HepG2 (cell line): ENCODE results near the gene PPP2R2D. TPM values are rescaled to one million over a fixed set of nuclear protein-coding genes. Genes with fewer than 3 reads are reported as not detected.

Source experiments
- AHR ChIP-seq: IDR thresholded peaks from 2 replicates; pipeline ENCODE4 v1.6.1; 2018; ENCODE audit warnings: missing genetic modification reagents, missing compliant biosample characterization
- ARID2 ChIP-seq: sonication (generic); formaldehyde crosslinking; IDR thresholded peaks from 2 replicates; pipeline ENCODE4 v1.8.1; 2022; ENCODE audit warnings: mild to moderate bottlenecking, missing genetic modification reagents, borderline replicate concordance
- ARNT ChIP-seq: fragments of 450-650 bp; IDR thresholded peaks from 2 replicates; pipeline ENCODE4 v1.6.1; 2017
- HDAC6 ChIP-seq: fragments of 200-600 bp; sonication (generic); IDR thresholded peaks from 2 replicates; pipeline ENCODE4 v1.7.0; 2017; ENCODE audit warnings: mild to moderate bottlenecking, antibody characterized with exemption, low read length, low read depth
- NFIC ChIP-seq: IDR thresholded peaks from 2 replicates; pipeline ENCODE4 v1.6.1; 2012; ENCODE audit warnings: mild to moderate bottlenecking, low read length, inconsistent platforms
- NR3C1 ChIP-seq: sonication (generic); formaldehyde crosslinking; IDR thresholded peaks from 2 replicates; pipeline ENCODE4 v1.4.0; 2020; ENCODE audit warnings: missing genetic modification reagents
- RFX1 ChIP-seq: fragments of 450-650 bp; IDR thresholded peaks from 2 replicates; pipeline ENCODE4 v1.6.1; 2017
- SALL1 ChIP-seq: sonication (generic); formaldehyde crosslinking; IDR thresholded peaks from 2 replicates; pipeline ENCODE4 v1.8.0; 2022; ENCODE audit warnings: mild to moderate bottlenecking, missing genetic modification reagents
- SRSF4 ChIP-seq: fragments of 200-400 bp; formaldehyde crosslinking; IDR thresholded peaks from one replicate; pipeline ENCODE4 v1.6.1; 2018; ENCODE audit warnings: mild to moderate bottlenecking, low read depth, low read length, moderate library complexity; ENCODE audit not compliant: poor library complexity, severe bottlenecking
- ZFYVE20 ChIP-seq: sonication (generic); formaldehyde crosslinking; IDR thresholded peaks from 2 replicates; pipeline ENCODE4 v1.8.0; 2023; ENCODE audit warnings: low read depth, mild to moderate bottlenecking, moderate library complexity, missing genetic modification reagents, borderline replicate concordance
- ZNF326 ChIP-seq: sonication (generic); formaldehyde crosslinking; IDR thresholded peaks from 2 replicates; pipeline ENCODE4 v1.4.0; 2020; ENCODE audit warnings: missing genetic modification reagents, borderline replicate concordance
- ZNF558 ChIP-seq: sonication (generic); formaldehyde crosslinking; IDR thresholded peaks from 2 replicates; pipeline ENCODE4 v1.9.0; 2022; ENCODE audit warnings: mild to moderate bottlenecking, missing genetic modification reagents, borderline replicate concordance
- ZNF670 ChIP-seq: sonication (generic); formaldehyde crosslinking; IDR thresholded peaks from 2 replicates; pipeline ENCODE4 v1.8.0; 2022; ENCODE audit warnings: mild to moderate bottlenecking, missing genetic modification reagents, borderline replicate concordance
- polyA plus RNA-seq, 8 experiments: library from polyadenylated mRNA; depleted of rRNA in 3 of 8; stranded (reverse) in 7 of 8; unstranded in 1 of 8; fragments of >200 nt; fragmentation: Illumina TruSeq in 4 of 8; extraction: Trizol in 4 of 8; gene quantifications; 2 replicates each; pipeline versions ENCODE4 v1.2.1 to v1.2.3, GENCODE V29; 2011 to 2016; ENCODE audit warnings: low read depth in 4 of 8, missing spikeins in 1 of 8, mixed read lengths in 1 of 8; ENCODE audit not compliant: insufficient read depth in 1 of 8
- total RNA-seq, 5 experiments: library from RNA; depleted of rRNA; stranded (reverse); fragments of >200 nt; fragmentation: Illumina TruSeq; extraction: Trizol; gene quantifications; 2 replicates each; pipeline ENCODE4 v1.2.3, GENCODE V29; 2016; ENCODE audit warnings: low read depth in 1 of 5
- TF ChIP-seq, protein P1 (sequence below): sonication (generic); formaldehyde crosslinking; IDR thresholded peaks from 2 replicates; pipeline ENCODE4 v1.5.0; 2020; ENCODE audit warnings: missing genetic modification reagents, mild to moderate bottlenecking, borderline replicate concordance
- TF ChIP-seq, protein P2 (sequence below): sonication (generic); formaldehyde crosslinking; conservative IDR thresholded peaks from 2 replicates; pipeline ENCODE4 v1.8.0; 2022; ENCODE audit warnings: low read depth, missing genetic modification reagents
- TF ChIP-seq, protein P3 (sequence below): sonication (generic); formaldehyde crosslinking; IDR thresholded peaks from 2 replicates; pipeline ENCODE4 v1.8.1; 2023; ENCODE audit warnings: missing genetic modification reagents, mild to moderate bottlenecking, borderline replicate concordance
- TF ChIP-seq, protein P4 (sequence below), 2 experiments: fragments of 450-650 bp in 1 of 2; sonication (generic) in 1 of 2; formaldehyde crosslinking in 1 of 2; IDR thresholded peaks; 2 replicates each; pipeline versions ENCODE4 v1.6.1 to v1.8.0; 2016 to 2022; ENCODE audit warnings: antibody characterized with exemption in 1 of 2, mild to moderate bottlenecking in 1 of 2, missing genetic modification reagents in 1 of 2

Gene PPP2R2D
- total and polyA plus RNA-seq, 2 of the 13 experiments (the other 11 are each of a cell fraction or from before 2014, with no cell fraction given), result 32.7 to 33.2 TPM

DNA sequence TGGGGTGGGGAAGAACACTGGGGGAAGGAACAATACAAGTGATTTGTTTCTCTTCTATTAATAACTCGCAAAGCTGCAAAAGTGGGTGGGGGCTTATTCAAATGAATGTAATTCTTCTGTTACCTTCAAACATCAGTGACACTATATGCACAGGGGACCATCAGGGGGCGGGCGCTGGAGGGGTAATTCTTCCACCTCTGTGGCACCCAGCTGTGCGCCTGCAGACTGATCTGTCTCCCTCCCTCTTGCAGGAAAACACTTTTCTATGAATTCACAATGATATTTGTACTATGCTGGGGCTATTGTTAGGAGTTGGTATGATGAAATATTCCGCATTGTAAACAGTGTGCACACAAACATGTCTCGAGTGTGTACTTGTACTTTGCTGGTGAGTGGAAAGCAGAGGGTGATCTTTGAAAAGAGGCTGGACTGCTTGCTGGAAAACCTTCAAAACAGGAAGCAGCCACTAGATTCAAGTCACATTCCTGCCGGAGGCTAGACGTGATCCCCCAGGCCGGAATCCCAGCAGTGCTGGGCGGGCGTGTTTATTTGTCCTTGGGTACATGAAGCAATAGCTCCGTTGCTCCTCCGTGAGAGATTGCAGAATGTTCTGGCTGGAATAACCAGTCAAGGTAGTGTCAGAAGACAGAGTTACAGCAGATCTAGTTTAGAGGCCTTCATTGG is 96.7 kb downstream of the PPP2R2D start (continued):
- TF ChIP-seq SRSF4 (no peak), NR3C1 (CRISPR knock-in tag) (no peak), ZFYVE20 (CRISPR knock-in tag) (no peak), NFIC (no peak), SALL1 (peak; percentile 99), ZNF326 (no peak), RFX1 (no peak), HDAC6 (no peak), ARNT (no peak), AHR (CRISPR knock-in tag) (0 out of 2 replicates have a peak, but pooled peaks have one; percentile 28), ARID2 (CRISPR knock-in tag) (no peak), ZNF670 (CRISPR knock-in tag) (peak; percentile 96), ZNF558 (no peak; the same call in 1 of the 2 replicates)
- TF ChIP-seq, protein P1, sequence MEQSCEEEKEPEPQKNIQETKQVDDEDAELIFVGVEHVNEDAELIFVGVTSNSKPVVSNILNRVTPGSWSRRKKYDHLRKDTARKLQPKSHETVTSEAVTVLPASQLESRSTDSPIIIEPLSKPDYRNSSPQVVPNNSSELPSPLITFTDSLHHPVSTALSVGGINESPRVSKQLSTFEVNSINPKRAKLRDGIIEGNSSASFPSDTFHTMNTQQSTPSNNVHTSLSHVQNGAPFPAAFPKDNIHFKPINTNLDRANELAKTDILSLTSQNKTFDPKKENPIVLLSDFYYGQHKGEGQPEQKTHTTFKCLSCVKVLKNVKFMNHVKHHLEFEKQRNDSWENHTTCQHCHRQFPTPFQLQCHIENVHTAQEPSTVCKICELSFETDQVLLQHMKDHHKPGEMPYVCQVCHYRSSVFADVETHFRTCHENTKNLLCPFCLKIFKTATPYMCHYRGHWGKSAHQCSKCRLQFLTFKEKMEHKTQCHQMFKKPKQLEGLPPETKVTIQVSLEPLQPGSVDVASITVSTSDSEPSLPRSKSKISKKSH (CRISPR knock-in tag), result no peak
- TF ChIP-seq, protein P2, sequence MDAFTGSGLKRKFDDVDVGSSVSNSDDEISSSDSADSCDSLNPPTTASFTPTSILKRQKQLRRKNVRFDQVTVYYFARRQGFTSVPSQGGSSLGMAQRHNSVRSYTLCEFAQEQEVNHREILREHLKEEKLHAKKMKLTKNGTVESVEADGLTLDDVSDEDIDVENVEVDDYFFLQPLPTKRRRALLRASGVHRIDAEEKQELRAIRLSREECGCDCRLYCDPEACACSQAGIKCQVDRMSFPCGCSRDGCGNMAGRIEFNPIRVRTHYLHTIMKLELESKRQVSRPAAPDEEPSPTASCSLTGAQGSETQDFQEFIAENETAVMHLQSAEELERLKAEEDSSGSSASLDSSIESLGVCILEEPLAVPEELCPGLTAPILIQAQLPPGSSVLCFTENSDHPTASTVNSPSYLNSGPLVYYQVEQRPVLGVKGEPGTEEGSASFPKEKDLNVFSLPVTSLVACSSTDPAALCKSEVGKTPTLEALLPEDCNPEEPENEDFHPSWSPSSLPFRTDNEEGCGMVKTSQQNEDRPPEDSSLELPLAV (CRISPR knock-in tag), result no peak
- TF ChIP-seq, protein P3, sequence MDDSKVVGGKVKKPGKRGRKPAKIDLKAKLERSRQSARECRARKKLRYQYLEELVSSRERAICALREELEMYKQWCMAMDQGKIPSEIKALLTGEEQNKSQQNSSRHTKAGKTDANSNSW (CRISPR knock-in tag), result no peak
- TF ChIP-seq, protein P4, sequence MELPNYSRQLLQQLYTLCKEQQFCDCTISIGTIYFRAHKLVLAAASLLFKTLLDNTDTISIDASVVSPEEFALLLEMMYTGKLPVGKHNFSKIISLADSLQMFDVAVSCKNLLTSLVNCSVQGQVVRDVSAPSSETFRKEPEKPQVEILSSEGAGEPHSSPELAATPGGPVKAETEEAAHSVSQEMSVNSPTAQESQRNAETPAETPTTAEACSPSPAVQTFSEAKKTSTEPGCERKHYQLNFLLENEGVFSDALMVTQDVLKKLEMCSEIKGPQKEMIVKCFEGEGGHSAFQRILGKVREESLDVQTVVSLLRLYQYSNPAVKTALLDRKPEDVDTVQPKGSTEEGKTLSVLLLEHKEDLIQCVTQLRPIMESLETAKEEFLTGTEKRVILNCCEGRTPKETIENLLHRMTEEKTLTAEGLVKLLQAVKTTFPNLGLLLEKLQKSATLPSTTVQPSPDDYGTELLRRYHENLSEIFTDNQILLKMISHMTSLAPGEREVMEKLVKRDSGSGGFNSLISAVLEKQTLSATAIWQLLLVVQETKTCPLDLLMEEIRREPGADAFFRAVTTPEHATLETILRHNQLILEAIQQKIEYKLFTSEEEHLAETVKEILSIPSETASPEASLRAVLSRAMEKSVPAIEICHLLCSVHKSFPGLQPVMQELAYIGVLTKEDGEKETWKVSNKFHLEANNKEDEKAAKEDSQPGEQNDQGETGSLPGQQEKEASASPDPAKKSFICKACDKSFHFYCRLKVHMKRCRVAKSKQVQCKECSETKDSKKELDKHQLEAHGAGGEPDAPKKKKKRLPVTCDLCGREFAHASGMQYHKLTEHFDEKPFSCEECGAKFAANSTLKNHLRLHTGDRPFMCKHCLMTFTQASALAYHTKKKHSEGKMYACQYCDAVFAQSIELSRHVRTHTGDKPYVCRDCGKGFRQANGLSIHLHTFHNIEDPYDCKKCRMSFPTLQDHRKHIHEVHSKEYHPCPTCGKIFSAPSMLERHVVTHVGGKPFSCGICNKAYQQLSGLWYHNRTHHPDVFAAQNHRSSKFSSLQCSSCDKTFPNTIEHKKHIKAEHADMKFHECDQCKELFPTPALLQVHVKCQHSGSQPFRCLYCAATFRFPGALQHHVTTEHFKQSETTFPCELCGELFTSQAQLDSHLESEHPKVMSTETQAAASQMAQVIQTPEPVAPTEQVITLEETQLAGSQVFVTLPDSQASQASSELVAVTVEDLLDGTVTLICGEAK (IDR thresholded peaks at IDR 0.05), result no peak
- TF ChIP-seq, protein P4 (CRISPR knock-in tag; IDR thresholded peaks at IDR 0.05), result peak; percentile 39; the same call in 1 of the 2 replicates
